HepG2 (cell line): Measurements from ENCODE around the gene SHISA9.

Source experiments
- CREM ChIP-seq, 2 experiments: sonication (generic) in 1 of 2; formaldehyde crosslinking in 1 of 2; IDR thresholded peaks; 2 replicates each; pipeline versions ENCODE4 v1.4.0 to v1.6.1; 2016 to 2020; ENCODE audit warnings: antibody characterized with exemption in 1 of 2, mild to moderate bottlenecking in 1 of 2, missing genetic modification reagents in 1 of 2
- CTCF ChIP-seq: sonication (generic); formaldehyde crosslinking; IDR thresholded peaks from 2 replicates; pipeline ENCODE4 v1.5.0; 2020; ENCODE audit warnings: mild to moderate bottlenecking, missing genetic modification reagents, moderate library complexity
- EZH2 ChIP-seq: conservative IDR thresholded peaks from 2 replicates; pipeline ENCODE4 v1.6.1; 2012; ENCODE audit warnings: mild to moderate bottlenecking, low read depth, low read length, moderate library complexity
- IRF1 ChIP-seq: sonication (generic); formaldehyde crosslinking; IDR thresholded peaks from 2 replicates; pipeline ENCODE4 v1.4.0; 2020; ENCODE audit warnings: low read depth, mild to moderate bottlenecking, missing genetic modification reagents
- MBD4 ChIP-seq: IDR thresholded peaks from 2 replicates; pipeline ENCODE4 v1.6.1; 2012; ENCODE audit warnings: low read length, inconsistent platforms, borderline replicate concordance
- TCF12 ChIP-seq, 2 experiments: fragments of 450-650 bp in 1 of 2; sonication (generic) in 1 of 2; formaldehyde crosslinking in 1 of 2; IDR thresholded peaks; 2 replicates each; pipeline versions ENCODE4 v1.6.1 to v1.8.0; 2017 to 2022; ENCODE audit warnings: antibody characterized with exemption in 1 of 2, mild to moderate bottlenecking in 1 of 2, missing genetic modification reagents in 1 of 2, moderate library complexity in 1 of 2
- ZNF577 ChIP-seq: sonication (generic); formaldehyde crosslinking; IDR thresholded peaks from 2 replicates; pipeline ENCODE4 v1.4.0; 2020; ENCODE audit warnings: mild to moderate bottlenecking, low read depth, missing genetic modification reagents, borderline replicate concordance

- no peak for TF ChIP-seq CTCF
- TF ChIP-seq MBD4, result no peak
- no peak for TF ChIP-seq IRF1 (CRISPR knock-in tag)
- no peak for TF ChIP-seq CREM (IDR thresholded peaks at IDR 0.05)
- no peak for TF ChIP-seq CREM (CRISPR knock-in tag; IDR thresholded peaks at IDR 0.05)
- no peak for TF ChIP-seq TCF12 (IDR thresholded peaks at IDR 0.05)
- no peak for TF ChIP-seq TCF12 (CRISPR knock-in tag; IDR thresholded peaks at IDR 0.05)
- TF ChIP-seq ZNF577, result no peak
- no peak for TF ChIP-seq EZH2
These were observed 104.4 kb downstream of the SHISA9 start for GRCh38 chr16:13005721-13006247.
